Stimulated activated CD4-positive, alpha-beta T cell treated with anti-CD3 and anti-CD28 coated beads, Interleukin-1b, Interleukin-23, amount 100 ng/mL, for 1 hour (primary cell): ENCODE data around the gene DNAJC7.
"Not testable (repeated sequence)": the region's sequence is repeated elsewhere in the genome, so short reads cannot be mapped to it uniquely, and the experiment has no call there.

Experiments used
- DNase-seq, 2 donors: peaks; one replicate each; pipeline ENCODE4 v3.0.0-alpha.2; 2020; ENCODE audit warnings: low read depth in 2 of 2

Gene DNAJC7

DNA sequence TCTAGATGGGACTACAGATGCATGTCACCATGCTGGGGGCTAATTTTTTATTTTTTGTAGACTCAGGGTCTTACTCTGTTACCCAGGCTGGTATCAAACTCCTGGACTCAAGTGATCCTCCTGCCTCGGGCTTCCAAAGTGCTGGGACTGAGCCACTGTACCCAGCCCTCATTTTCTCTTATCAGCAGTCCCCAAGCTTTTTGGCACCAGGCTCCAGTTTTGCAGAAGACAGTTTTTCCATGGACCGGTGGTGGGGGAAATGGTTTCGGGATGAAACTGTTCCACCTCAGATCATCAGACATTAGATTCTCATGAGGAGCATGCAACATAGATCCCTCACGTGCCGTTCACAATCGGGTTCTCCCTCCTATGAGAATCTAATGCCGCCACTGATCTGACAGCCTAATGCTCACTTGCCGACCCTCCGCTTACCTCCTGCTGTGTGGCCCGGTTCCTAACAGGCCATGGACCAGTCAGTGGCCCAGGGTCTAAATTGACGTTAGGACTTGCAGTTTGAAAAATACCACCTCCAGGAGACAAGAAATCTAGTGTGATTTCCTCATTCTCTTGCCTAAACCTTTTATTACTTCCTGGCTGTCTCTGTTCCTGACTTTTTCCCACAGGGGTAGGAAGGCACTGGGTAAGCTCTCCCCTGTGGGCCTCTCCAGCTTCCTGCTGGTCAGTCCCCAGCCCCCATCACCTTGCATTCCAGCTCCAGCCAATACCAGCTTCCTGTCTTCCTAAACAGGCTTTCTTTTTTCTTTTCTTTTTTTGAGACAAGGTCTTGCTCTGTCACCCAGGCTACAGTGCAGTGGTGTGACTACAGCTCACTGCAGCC, 60.0 kb downstream of the DNAJC7 start:
- no peak for DNase-seq

DNA sequence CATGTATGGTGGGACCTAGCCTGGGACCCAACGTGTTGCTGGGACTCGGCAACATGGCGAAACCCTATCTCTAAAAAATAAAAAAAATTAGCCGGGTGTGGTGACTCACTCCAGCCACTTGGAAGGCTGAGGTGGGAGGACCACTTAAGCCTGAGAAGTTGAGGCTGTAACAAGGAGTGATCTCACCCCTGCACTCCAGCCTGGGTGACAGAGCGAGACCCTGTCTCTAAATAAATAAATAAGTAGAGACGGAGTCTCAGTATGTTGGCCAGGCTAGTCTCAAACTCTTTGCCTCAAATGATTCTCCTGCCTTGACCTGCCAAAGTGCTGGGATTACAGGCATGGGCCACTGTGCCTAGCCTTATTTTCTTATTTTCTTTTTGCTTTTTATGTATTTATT, 60.7 kb downstream of the DNAJC7 start:
- DNase-seq = no peak

DNA sequence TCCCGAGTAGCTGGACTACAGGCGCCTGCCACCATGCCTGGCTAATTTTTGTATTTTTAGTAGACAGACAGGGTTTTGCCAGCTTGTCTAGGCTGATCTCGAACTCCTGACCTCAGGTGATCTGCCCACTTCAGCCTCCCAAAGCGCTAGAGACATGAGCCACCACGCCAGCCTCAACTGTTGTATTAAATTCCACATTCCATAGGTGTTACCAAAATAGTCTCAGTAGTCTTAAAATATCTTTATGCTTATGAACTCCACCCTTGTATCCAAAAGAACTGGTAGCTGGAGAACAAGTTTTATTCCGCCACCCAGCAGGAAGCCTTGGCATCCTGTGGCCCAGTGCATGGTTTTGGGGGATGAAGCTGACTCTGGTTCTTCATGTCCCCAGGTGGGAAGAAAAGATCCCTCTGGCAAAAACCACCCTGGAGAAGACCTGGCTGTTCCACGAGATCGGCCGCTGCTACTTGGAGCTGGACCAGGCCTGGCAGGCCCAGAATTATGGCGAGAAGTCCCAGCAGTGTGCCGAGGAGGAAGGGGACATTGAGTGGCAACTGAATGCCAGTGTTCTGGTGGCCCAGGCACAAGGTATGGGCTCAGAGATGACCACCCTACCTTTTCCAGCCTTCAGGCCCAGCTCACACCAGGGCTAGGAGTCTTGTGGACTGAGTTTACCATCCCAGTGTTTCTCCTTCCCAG, 68.3 kb downstream of the DNAJC7 start:
- DNase-seq = no peak

DNA sequence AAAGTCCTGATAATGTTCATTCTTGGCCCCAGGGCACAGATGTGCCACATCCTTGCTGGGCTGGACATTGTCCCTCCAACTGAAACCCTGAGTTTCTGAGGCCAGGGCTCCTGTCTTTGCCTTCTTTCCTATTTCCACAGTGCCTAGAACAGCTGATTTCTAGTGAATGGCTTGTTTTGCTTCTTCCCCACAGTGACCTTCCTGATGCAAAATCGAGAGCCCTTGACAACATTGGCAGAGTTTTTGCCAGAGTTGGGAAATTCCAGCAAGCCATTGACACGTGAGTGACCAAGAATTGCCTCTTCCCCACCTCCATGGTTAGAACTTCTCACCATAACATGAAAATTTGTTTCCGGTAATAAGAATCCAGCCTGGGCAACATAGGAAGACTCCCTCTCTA, 72.3 kb downstream of the DNAJC7 start:
- DNase-seq = no peak

DNA sequence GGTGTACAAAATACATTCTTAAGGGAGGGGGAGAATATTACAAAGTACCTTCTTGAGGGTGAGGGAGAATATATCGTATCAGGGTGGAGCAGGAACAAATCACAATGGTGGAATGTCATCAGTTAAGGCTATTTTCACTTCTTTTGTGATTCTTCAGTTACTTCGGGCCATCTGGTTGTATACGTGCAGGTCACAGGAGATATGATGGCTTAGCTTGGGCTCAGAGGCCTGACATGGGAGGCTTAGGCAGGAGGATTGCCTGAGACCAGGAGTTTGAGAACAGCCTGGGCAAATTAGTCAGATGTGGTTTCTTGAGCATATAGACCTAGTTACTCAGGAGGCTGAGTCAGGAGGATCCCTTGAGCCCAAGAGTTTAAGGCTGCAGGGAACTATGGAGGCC, 73.7 kb downstream of the DNAJC7 start:
- DNase-seq = no peak

DNA sequence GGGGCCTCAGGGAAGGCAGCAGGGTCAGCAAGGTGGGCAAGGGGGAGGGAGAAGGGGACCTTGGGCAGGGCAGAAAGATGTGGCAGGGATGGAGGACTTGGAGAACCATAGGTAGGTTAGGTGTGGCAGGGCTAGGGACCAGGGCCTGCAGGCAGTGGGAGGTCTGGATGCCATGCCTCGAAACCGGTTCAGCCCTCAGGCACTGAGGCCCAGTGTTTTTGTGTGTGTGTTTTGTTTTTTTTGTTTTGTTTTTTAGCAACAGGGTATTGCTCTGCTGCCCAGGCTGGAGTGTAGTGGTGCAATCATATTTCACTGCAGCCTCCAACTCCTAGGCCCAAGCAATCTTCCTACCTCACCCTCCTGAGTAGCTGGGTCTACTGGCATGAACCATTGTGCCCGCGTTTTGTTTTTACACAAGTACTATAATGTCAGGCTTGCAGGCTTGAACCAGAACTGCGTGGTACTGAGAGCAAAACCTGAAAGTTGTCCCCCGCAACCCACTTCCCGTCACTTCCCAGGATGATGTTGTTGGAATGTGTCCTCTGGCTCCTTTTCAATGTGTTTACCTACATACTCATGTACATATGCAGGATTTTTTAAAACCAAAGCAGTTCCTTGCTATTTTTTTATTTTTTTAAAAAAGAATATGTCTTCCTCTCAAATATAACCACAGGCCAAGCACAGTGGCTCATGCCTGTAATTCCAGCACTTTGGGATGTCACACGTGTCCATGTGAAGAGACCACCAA, 74.4 kb downstream of the DNAJC7 start:
- DNase-seq = no peak

DNA sequence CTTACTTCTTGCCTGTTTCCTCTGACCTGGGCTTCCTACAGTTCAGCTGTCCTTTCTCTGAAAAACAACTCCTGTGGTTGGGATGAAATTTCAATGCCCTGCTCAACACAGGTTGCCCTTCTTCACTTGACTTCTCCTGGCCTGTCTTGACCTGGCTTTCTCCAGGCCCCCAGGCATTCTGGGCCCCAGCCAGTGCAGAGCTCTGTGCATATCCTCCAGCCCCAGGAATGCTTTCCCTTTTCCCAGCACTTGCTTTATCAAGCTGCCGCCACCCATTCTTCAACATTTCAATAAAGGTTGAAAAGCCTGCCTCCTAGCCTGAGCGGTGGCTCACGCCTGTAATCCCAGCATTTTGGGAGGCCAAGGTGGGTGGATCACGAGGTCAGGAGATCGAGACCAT, 76.1 kb downstream of the DNAJC7 start:
- no peak for DNase-seq

DNA sequence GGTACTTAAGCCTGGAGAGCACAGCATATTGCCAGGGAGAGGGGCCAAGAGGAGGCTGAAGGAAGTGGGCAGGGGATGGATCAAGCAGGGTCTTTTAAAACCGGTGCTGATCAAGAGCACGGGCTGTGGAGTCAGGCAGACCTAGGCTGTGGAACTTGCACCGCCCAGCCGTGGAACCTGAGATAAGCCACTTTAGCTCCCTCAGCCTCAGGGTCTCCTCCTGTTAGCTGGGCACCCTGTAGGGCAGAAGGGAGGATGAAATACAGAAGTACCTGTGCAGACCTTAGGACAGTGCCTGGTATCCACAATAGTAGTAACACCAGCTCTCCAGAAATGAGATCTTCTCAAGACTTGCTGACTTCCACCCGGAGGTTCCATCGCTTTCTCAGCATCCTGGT, 77.5 kb downstream of the DNAJC7 start:
- DNase-seq = no peak

DNA sequence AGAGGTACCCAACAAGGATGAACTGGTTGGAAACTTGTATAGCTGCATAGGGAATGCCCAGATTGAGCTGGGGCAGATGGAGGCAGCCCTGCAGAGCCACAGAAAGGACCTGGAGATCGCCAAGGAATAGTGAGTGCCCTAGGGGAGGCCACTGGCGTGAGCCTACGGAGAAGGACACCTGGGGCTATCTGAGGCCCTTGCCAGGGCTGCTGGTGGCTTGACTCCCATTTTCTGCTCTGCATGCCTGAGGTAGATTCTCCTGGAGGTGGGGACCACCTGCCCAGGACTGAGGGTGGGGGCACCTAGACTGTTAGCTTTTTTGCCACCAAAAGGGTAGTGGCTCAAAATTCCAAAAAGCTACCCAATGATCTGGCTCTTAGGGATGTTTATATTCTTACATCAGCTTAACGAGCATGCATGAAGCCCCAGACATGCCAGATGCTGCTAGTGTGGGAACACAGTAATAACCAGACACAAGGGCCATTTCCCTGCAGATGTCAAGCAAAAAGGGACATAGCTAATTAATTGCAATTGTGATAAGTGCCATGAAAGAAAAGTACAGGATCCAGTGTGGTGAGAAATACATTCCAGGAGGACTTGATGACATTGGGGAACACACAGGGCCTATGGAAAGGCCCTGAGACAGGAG, 78.1 kb downstream of the DNAJC7 start:
- no peak for DNase-seq

DNA sequence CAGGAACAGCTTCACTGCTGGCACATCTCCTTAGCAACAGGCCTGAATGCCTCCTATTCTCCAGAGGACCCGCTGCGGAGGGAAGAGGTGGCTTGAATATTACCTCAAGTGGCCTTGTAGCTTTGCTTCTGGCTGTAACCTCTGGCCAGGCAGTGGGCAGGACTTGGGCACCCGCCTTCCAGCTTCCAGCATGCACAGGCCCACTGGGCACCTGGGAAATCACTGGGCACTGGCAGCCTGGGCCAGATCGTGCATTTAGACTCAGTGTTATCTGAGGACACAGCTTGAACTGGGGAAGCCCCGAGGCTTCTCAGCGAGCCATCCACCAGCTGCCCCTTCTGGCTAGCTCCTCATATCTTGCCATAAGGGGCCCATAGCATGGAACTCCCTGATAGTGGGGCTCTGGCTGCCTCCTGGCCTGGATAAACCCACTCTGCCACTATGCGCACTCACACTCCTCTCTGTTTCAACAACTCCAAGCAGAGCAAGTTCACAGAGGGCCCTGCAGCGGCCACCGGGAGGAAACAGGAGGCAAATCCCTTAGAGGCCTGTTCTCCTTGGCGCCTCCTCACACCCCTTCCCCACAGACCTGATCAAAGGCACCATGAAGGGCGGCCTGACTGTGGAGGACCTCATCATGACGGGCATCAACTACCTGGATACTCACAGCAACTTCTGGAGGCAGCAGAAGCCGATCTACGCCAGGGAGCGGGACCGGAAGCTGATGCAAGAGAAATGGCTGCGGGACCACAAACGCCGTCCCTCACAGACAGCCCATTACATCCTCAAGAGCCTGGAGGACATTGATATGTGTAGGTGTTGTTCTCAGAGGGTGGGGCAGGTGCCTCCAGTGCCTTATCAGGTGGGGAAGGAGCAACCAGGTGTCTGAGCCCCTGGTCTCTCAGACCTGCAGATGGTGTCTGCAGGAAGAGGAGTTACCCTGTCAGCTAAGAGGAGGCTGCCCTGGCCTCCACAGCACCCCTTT, 79.0 kb downstream of the DNAJC7 start:
- no peak for DNase-seq

DNA sequence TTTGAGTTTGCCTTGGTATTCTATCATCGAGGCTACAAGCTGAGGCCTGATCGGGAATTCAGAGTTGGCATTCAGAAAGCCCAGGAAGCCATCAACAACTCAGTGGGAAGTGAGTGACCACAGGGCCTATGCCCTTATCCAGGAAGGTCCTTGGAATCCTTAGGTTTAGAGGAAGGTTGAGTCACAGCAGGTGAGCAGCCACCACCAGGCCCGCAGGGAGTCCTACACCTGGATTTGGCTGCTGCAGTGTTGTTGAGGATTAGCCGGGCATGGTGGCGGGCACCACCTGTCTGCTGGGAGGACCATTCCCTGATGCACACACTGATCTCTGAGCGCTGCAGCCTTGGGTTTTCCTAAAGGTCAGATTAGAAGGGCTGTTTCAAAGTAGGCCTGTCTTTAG, 81.6 kb downstream of the DNAJC7 start:
- no peak for DNase-seq

DNA sequence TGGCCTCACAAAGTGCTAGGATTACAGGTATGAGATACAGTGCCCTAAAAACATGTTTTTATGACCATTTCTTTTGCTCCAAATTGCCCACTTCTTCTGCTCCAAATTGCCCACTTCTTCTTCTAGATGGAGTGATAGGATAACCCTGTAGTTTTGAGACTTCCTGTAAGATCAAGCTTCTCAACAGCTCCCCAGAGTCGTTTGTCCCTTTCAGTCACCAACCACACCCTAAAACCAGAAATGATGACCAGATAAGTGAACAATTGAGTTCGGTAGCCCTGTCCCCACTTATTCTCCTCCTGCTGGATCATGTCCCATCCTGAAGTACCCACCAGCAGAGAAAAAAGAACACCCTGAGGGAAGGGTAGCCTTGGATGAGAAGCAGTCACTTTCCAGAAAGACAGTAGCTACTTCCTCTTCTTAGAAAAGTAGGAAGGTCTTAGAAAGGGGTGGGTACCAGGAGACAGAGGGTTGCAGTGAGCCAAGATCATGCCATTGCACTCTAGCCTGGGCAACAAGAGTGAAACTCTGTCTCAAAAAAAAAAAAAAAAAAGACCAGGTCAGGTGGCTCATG, 84.3 kb downstream of the DNAJC7 start:
- no peak for DNase-seq

DNA sequence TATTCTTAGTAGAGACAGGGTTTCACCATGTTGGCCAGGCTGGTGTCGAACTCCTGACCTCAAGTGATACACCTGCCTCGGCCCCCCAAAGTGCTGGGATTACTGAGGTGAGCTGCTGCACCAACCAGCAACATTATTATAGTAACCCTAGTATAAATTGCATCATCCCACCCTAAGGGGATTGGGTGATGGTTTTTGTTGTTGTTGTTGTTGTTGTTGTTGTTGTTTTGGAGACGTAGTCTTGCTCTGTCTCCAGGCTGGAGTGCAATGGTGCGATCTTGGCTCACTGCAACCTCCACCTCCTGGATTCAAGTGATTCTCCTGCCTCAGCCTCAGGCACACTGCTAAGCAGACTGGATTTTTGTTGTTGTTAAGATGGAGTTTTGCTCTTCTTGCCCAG, 85.5 kb downstream of the DNAJC7 start:
- not testable (repeated sequence) for DNase-seq

DNA sequence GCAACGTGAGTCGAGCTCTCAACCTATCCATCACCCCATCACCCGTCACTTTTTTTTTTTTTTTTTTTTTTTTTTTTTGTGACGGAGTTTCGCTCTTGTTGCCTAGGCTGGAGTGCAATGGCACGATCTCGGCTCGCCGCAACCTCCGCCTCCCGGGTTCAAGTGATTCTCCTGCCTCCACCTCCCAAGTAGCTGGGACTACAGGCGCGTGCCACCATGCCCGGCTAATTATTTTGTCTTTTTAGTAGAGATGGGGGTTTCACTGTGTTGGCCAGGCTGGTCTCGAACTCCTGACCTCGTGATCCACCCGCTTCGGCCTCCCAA, 86.4 kb downstream of the DNAJC7 start:
- DNase-seq = not testable (repeated sequence)

DNA sequence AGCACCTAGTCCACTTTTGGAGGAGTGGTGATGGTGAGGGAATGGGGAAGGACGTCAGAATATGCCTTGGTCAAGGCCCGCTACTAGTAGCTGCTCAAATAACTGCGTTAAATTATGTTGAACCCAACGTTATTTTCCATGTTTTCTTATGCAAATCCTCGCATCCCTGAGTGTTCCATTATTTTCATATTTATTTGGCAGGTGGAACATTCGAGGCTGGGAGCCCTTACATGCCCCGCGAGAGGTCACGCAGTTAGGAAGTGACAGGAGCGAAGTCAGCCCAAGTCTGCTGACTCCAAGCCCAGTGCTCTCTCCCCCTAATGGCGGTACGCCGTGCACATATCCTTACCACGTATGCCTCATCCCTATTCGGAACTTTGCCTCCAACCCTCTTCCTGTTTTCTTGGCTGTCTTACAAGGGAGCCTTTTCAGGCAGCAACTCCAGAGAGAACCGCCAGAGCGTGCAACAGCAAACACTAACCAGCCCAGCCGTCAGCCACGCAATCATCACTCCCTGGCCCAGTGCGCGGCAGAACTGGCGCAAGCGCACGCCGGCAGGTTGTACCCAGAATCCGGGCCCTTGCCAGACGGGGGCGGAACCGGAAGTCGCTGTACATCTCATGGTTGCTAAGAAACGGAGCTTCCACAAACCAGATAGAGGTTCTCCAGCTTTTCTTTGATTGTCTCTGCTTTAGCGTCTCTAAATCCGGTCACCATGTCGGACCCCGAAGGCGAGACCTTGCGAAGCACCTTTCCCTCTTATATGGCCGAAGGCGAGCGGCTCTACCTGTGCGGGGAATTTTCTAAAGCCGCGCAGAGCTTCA, 87.0 kb downstream of the DNAJC7 start, which contains the start of gene ODAD4:
TSS of gene ODAD4 (plus strand) at position 609 of the 824 bp plus-strand sequence. CDS start at position 716, 107 bp downstream.
- DNase-seq = peak; percentile 86 to 87

DNA sequence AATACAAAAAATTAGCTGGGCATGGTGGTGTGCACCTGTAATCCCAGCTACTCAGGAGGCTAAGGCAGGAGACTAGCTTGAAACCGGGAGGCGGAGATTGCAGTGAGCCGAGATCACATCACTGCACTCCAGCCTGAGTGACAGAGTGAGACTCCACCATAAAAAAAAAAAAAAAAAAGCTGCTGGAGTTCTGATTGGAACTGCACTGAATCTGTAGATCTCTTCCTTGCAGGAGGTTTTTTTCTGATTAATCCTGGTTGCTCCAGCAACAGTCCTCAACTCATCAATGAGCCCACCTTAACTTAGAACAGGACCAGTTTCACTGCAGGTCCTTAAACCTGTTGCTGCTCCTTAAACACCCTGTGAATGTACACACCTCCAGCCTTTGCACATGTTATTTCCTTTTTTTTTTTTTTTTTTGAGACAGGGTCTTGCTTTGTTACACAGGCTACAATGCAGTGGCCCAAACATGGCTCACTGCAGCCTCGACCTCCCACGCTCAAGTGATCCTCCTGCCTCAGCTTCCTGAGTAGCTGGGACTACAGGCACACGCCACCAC, 88.5 kb downstream of the DNAJC7 start:
- DNase-seq = no peak
